CD4-positive, alpha-beta T cell treated with Interleukin-6 for 4 hours (primary cell): ENCODE measurements around the gene LIMS4.
"Not testable (repeated sequence)": the region's sequence is repeated elsewhere in the genome, so short reads cannot be mapped to it uniquely, and the experiment has no call there.

Source experiments
- DNase-seq: peaks from one replicate; pipeline ENCODE4 v3.0.0-alpha.2; 2020; ENCODE audit warnings: mixed read lengths

LIMS4 gene

GRCh38 chr2:110449127-110449947 is 23.3 kb downstream of the LIMS4 start:
- not testable (repeated sequence) for DNase-seq

- not testable (repeated sequence) for DNase-seq
Measured at GRCh38 chr2:110446644-110447043, 26.0 kb downstream of the LIMS4 start.

GRCh38 chr2:110443305-110444005 is 29.2 kb downstream of the LIMS4 start:
- DNase-seq = not testable (repeated sequence)

- not testable (repeated sequence) for DNase-seq
Measured at GRCh38 chr2:110441905-110442304, 30.7 kb downstream of the LIMS4 start.

- not testable (repeated sequence) for DNase-seq
Measured at GRCh38 chr2:110434565-110434964, 38.1 kb downstream of the LIMS4 start.

- not testable (repeated sequence) for DNase-seq
Measured at GRCh38 chr2:110425725-110426124, 46.9 kb downstream of the LIMS4 start.

GRCh38 chr2:110424421-110424820 is 48.2 kb downstream of the LIMS4 start:
- DNase-seq = not testable (repeated sequence)

- DNase-seq = not testable (repeated sequence)
Measured at GRCh38 chr2:110423574-110423962, 49.0 kb downstream of the LIMS4 start.

- not testable (repeated sequence) for DNase-seq
Measured at GRCh38 chr2:110422852-110423573, 49.6 kb downstream of the LIMS4 start.

GRCh38 chr2:110420641-110421354 is 51.8 kb downstream of the LIMS4 start:
- not testable (repeated sequence) for DNase-seq

GRCh38 chr2:110407142-110407541 is 65.5 kb downstream of the LIMS4 start:
- not testable (repeated sequence) for DNase-seq

GRCh38 chr2:110404988-110405387 is 67.6 kb downstream of the LIMS4 start:
- not testable (repeated sequence) for DNase-seq

- not testable (repeated sequence) for DNase-seq
Measured at GRCh38 chr2:110404246-110404645, 68.4 kb downstream of the LIMS4 start.

GRCh38 chr2:110401001-110401618 is 71.5 kb downstream of the LIMS4 start:
- not testable (repeated sequence) for DNase-seq

GRCh38 chr2:110399378-110399777 is 73.2 kb downstream of the LIMS4 start:
- DNase-seq = not testable (repeated sequence)

GRCh38 chr2:110395990-110396389 is 76.6 kb downstream of the LIMS4 start:
- not testable (repeated sequence) for DNase-seq
